Measurements from ENCODE around the gene MMP17. TPM values are rescaled to one million over a fixed set of nuclear protein-coding genes. Genes with fewer than 3 reads are reported as not detected.
A peak's percentile ranks its signal among the peaks of the same experiment; 100 is the strongest.

Gene MMP17
- polyA plus RNA-seq, 1 donor from 2014 or later: 79.0 TPM

GRCh38 chr12:131857908-131858850, 30.0 kb downstream of the MMP17 start:
- Histone ChIP-seq H3K9ac (ENCODE audit: low read length) (no peak overlapping the region), H3K4me2 (ENCODE audit: low read length) (no peak overlapping the region), H3K9me2 (ENCODE audit: insufficient read depth, low read length) (no peaks in the 10 kb centered on the region), H4K20me1 (ENCODE audit: insufficient read depth) (no peaks in the 10 kb centered on the region), H3K27ac (ENCODE audit: low read length) (no peak overlapping the region), H3K36me3 (ENCODE audit: insufficient read depth, low read length) (no peaks in the 10 kb centered on the region), H3K79me2 (replicated peaks; ENCODE audit: insufficient read depth, low read length) (no peaks in the 10 kb centered on the region), H3F3A (ENCODE audit: insufficient read depth, low read length, poor library complexity, severe bottlenecking) (no peaks in the 10 kb centered on the region), H3K4me3 (ENCODE audit: low read length) (no peak overlapping the region), H2AFZ (ENCODE audit: low read depth, low read length) (no peak overlapping the region), H3K27me3 (ENCODE audit: insufficient read depth, low read depth, low read length) (no peaks in the 10 kb centered on the region), H3K9me3 (ENCODE audit: low read length) (no peaks in the 10 kb centered on the region)
- TF ChIP-seq CTCF (IDR thresholded peaks at IDR 0.05; ENCODE audit: poor library complexity, severe bottlenecking): no peak
- no peak for TF ChIP-seq REST (IDR thresholded peaks at IDR 0.05; ENCODE audit: borderline replicate concordance)
- TF ChIP-seq EZH2 (IDR thresholded peaks at IDR 0.05; ENCODE audit: borderline replicate concordance, insufficient read depth, low read length, poor library complexity, severe bottlenecking): no peak
- TF ChIP-seq SMC3 (conservative IDR thresholded peaks at IDR 0.05; ENCODE audit: poor library complexity): no peak
- no peak for TF ChIP-seq POLR2AphosphoS5 (IDR thresholded peaks at IDR 0.05)
- TF ChIP-seq MXI1 (conservative IDR thresholded peaks at IDR 0.05; ENCODE audit: poor library complexity, severe bottlenecking): no peak

- H3K9me3 ChIP-seq (ENCODE audit: low read length): no peaks in the 10 kb centered on the region
- H3K4me3 ChIP-seq (ENCODE audit: low read length): no peak overlapping the region
- H3K27ac ChIP-seq (ENCODE audit: low read length): no peak overlapping the region
- H4K20me1 ChIP-seq (ENCODE audit: insufficient read depth): no peaks in the 10 kb centered on the region
- H3K36me3 ChIP-seq (ENCODE audit: insufficient read depth, low read length): no peaks in the 10 kb centered on the region
- no peak overlapping the region for H3K9ac ChIP-seq (ENCODE audit: low read length)
- TF ChIP-seq EZH2 (IDR thresholded peaks at IDR 0.05; ENCODE audit: borderline replicate concordance, insufficient read depth, low read length, poor library complexity, severe bottlenecking) (no peak), TAF1 (IDR thresholded peaks at IDR 0.05; ENCODE audit: low read depth) (no peak), SMC3 (conservative IDR thresholded peaks at IDR 0.05; ENCODE audit: poor library complexity) (no peak), CTCF (IDR thresholded peaks at IDR 0.05; ENCODE audit: poor library complexity, severe bottlenecking) (no peak), POLR2AphosphoS5 (IDR thresholded peaks at IDR 0.05) (peak; percentile 30)
- H3K9me2 ChIP-seq (ENCODE audit: insufficient read depth, low read length): no peaks in the 10 kb centered on the region
- no peak overlapping the region for H3K4me2 ChIP-seq (ENCODE audit: low read length)
- H3F3A ChIP-seq (ENCODE audit: insufficient read depth, low read length, poor library complexity, severe bottlenecking): no peaks in the 10 kb centered on the region
- no peak overlapping the region for H2AFZ ChIP-seq (ENCODE audit: low read depth, low read length)
- H3K27me3 ChIP-seq (ENCODE audit: insufficient read depth, low read depth, low read length): no peaks in the 10 kb centered on the region
- H3K79me2 ChIP-seq (replicated peaks; ENCODE audit: insufficient read depth, low read length): no peaks in the 10 kb centered on the region
Measured at GRCh38 chr12:131860472-131861260, 32.5 kb downstream of the MMP17 start.

All from neural cell (in vitro differentiated cells).